LHCN-M2 (cell line): Measurements from ENCODE around the gene LSAMP. TPM values are rescaled to one million over a fixed set of nuclear protein-coding genes. Genes with fewer than 3 reads are reported as not detected.

Source experiments
- DNase-seq: peaks from one replicate; pipeline ENCODE4 v3.0.0-alpha.2; 2012; ENCODE audit warnings: low read depth
- polyA plus RNA-seq: library from polyadenylated mRNA; unstranded; fragments of >200 nt; gene quantifications from one replicate; pipeline ENCODE4 v1.2.1, GENCODE V29; 2012; ENCODE audit warnings: missing spikeins
- total RNA-seq: library from RNA; depleted of rRNA; stranded (reverse); fragments of >200 nt; gene quantifications from 2 replicates; pipeline ENCODE4 v1.2.3, GENCODE V29; 2014; rRNA removed

The LSAMP gene
- total RNA-seq, result under 0.01 TPM in 1 of 2 replicates, not detected in the other
- not detected for polyA plus RNA-seq

DNA sequence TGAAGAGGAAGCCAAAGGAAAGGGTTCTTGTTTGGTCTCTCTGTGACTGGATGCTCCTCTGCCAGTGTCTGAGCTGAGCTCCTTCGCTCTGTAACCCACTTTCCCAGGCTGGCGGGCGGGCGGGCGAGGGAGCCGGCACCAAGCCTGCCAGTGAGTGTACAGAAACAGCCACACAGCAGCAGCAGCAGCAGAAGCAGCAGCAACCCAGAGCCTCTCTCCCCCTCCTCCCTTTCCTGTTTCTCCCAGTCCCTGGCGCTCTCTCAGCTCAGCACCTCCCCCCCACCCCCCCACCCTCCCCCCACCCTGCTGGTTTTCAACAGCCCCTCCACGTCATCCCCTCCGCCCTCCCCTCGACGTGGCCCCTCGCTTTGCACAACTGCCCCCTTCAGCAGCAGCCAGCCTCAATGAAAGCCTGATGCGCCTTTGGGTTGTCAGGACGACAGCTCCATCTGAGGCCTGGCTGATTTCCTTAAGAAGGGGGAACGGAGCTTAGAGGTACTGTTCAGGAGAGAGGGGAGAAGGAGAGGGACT lies at the start of gene LSAMP:
LSAMP (minus strand) TSS at position 177 of the 531 bp plus-strand sequence.
- DNase-seq, result no peak

DNA sequence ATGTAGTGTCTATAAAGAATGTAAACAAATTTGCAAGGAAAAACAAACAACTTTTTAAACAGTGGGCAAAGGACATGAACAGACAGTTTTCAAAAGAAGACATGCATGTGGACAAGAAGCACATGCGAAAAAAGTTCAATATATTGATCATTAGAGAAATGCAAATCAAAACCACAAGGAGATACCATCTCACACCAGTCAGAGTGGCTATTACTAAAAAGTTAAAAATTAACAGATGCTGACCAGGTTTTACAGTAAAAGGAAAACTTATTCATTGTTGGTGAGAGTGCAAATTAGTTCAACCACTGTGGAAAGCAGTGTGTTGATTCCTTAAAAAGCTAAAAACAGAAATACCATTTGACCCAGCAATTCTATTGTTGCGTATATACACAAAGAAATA lies 47.1 kb upstream of the LSAMP start:
- DNase-seq, result no peak

DNA sequence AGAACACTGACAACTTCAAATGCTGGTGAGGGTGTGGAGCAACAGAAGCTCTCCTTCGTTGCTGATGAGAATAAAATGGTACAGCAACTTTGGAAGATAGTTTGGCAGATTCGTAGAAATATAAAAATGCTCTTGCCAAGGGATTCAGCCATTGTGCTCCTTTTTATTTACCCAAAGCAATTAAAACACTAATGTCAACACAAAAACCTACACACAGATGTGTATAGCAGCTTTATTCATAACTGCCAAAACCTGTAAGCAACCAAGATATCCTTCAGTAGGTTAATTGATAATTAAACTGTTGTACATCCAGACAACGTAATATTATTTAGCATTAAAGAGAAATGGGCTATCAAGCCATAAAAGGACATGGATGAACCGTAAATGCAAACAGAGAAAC lies 37.8 kb upstream of the LSAMP start:
- DNase-seq, result no peak

DNA sequence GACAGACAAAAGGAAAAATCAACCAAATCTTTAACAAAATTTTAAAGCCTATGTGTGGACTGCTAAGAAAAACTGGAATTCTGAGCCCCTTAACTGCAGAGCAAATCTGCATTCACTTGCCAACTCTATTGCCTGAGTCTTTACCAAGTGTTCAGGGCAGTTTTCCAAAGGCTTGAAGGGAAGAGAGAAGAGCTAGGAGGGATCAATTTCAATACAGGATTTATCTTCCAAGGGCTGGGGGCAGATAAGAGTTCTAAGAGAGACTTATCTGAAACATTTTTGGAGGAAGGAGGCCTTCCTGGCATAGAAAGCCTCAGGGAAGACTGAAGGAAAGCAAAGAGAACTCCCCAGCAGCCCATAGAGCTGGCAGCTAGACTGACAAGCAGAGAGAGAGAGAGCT lies 31.4 kb upstream of the LSAMP start:
- DNase-seq, result no peak

DNA sequence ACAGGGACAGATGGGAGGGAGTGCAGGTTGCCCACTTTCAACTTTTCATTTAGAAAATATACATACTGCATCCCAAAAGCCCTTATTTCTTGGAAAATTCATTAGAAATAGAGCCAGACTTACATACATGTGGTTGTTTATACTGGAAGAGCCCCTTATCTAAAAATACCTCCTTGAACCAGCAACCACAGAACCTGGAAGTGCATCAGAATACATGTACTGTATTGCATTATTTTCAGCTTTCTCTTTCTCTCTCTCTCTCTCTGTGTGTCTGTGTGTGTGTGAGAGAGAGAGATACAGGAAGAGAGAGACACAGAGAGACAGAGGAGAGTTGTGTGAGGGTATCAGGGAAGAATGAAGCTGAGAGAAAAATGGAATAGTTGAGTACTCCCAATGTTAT lies 29.5 kb upstream of the LSAMP start:
- DNase-seq, result no peak

DNA sequence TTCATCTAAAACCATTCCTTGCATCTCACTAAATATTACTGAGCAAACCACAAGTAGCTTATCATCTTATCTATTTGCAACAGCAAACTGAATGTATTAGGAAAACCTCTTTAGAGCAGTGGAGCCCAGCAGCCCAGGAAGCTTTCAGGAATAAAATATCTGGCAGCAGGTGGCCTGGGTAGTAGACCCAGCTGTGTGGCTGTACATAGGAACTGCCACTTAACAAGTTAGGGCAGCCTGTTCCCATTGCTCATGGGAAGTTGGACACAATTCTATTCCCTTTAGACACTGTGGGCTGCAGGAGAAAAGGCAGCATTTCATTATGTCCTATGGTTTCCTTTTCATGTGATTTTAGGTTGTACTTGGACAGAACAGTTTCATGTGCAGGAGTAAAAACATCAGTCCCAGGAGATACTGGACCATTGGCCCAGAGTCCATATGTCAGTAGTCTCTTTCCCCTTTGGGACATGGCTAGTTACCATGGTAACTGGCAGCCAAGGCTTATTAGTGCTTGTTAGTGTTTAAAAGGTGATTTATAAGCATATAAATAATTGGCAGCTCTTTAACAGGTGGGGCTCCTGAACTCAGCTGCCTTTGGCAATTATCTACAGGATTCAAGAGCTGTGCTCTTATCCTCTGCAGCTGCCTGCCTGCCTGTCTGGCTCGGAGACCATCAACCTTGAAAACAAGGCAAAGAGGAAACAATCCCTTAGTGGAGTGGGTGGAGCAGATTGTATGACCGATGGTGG lies 28.9 kb upstream of the LSAMP start:
- no peak for DNase-seq

DNA sequence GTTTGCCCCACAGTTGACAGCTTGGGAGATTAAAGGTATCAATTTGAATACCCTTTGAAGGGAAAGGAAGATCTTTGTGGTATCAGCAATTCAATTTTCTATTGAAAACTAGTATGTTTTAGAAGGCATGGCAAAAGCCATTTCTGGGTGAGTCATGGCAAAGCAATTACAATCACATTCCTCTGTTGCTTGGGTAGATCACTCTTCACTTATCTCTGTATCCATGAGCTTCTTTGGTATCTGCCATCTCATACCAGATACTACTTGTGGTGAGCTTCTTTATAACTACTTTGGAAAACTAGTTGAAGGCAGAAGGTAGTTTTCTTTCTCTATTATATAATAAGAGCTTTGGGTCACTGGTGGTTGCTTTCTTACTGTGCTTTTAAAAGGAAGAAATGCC lies 28.3 kb upstream of the LSAMP start:
- DNase-seq, result no peak

DNA sequence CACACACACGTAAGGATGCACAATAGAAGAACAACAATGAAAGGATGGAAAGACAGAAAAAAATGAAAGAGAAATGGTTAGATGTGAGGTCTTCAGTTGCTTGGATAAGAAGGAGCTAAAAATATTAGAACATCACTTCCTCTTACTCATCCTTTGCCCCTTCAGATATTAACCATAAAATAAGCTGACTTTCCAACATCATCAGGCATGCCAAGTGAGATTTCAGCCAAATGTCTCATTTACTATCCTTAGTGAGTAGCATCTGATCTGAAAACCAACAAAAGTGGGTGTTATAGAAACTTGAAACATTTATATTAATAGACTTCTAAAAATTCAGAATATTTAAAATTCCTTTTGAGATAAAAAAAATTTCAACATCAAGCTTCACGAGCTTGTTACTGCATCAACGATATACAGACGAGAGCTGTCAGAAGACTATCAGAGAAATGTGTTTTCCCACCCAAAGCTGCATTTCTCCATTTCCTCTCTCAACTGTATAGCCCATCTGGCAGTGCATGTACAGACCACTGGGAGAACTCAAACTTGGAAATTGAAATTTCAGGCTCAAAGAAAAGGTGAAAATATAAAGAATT lies 25.4 kb upstream of the LSAMP start:
- no peak for DNase-seq

DNA sequence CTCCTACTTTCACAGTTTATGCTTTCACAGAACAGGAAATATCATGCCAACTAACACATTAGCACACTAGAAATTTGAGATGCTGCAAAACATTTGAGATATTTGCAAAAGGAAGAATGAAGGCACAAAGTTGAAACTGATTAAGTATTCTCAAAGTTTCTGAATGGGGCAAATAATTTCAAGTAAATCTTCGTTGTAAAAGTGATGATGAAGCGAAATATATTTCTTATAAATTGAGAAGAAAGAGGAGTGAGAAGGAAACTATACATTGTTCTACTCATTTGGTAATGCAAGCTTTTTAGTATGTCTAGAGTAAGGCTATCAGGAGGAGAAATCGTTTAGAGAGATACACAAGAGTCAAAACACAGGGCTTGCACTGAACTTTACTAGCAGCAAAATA lies 24.3 kb upstream of the LSAMP start:
- no peak for DNase-seq

DNA sequence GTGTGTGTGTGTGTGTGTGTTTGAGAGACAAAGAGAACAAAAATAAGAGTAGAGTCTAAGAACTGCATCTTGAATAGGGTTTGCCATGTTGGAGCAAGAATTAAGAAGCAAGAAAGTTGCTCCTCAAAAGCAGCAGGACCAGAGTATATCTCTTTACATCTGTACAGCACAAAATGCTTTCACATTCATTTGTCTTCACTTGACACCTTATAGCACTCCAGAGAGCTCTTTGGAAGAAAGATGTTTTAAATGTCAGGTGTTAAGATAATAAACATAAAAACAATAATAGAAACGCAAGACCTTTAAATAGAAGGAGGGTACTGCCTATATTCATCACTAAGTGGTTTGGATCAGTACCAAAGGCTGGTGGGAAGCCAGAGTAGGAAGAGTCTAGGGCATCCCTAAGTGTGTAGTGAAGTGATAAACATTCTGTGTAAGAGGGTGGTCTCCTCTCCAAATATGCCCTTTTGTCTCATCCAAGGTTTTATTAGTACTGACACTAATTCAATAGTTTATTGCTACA lies 19.1 kb upstream of the LSAMP start:
- no peak for DNase-seq

DNA sequence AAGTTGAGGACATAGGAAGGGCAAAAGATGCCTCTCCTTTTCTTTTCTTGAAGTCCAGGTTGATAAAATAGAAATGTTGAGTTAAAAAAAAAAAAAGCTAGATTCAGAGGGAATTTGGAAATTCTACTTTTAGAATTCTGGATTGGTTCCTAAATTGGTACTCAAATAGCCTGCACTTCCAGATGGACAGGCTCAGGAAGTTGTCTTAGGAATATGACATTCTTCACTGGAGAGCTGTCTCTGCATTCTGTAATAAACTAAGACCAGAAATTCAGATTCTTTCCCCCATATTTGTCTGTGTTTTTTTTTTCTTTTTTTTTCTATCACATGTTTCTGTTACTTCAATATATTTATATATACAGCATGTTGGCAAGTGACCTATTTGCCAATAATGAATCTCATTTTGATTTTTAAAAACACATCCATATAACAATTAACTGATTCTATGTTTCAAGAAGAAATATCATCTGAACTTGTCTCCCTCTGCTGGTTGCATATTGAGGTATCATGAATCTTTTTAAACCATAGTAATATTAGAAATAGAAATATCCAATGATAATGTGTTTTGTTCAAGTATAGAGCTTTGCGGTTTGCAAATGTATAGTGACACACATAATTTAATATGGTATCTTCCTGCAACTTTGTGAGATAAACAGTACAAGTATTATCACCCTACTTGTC lies 8.5 kb upstream of the LSAMP start:
- DNase-seq, result no peak

DNA sequence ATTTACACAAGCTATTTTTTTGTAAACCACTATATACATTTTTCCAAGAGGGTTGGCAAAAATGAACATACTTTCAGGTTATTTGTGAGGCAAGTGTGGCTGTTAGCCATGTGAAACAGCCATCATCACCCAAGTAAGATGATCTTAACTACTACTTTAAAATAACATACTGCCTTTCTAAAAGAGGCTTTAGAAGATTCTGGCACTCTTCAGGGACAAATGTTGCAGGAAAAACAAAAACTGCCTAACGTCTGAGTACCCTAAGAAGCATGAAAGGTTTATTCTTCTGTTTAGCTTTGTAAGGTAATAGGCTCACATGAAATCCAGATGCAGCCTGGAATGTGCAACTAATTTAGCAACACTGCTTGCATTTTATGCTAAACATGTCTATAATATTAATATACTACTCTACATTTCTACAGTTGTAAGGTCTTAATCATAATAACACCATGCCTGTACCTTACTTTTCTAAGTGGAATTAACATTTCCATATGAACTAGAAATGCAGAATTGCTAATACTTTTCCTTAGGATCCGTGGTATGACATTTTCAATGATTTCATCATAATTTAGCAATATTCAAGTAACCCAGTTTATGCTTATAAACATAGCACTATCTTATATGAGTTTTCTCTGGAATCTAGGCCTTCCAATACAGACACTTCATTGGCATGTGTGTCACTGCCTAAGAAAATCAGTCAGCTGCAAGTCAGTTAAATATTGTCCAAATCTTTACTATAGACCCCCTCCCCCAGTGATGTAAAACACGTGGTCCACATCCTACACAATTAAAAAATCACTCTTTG lies 4.5 kb upstream of the LSAMP start:
- DNase-seq, result no peak

DNA sequence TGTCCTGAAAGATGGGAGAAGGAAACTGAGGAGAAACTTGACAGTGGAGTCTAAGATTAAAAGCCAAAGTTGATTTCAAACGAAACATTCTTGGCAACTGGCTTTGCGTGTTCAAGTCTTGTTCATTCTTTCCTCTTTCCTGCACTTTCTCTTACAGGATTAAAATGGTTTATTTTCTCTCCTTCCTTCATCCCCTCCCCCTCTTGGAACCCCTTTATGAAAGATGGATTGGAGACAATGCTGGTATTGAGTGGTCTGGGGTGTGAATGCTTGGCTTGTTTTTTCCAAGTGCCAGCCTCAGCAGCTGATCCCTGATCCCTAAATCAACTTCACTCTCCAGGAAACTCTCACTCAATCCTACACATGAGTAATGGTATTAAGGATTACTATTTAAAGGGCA lies 703 bp upstream of the LSAMP start:
- no peak for DNase-seq

DNA sequence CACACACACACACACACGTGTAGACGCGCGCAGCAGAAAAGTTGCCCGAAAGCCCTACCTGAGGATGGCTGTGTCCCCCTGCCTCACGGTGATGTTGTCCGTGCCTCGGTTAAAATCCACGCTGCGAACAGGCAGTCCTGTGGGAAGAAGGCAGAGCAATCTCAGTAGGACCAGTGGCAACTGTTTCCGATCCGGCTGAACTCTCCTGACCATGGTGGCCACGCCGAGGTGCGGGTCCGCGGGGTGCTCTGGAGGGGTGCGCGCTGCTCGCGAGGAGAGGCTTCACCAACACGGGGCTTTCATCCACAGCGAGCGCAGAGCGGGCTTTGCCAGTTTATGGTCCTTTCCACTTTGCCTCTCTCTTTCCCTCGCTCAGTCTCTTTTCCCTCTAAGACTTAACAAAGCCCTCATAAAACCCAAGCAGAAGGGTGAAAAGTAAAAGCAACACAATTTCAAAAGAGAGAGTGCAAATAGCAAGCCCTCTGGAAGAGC lies 422 bp downstream of the LSAMP start:
- no peak for DNase-seq

DNA sequence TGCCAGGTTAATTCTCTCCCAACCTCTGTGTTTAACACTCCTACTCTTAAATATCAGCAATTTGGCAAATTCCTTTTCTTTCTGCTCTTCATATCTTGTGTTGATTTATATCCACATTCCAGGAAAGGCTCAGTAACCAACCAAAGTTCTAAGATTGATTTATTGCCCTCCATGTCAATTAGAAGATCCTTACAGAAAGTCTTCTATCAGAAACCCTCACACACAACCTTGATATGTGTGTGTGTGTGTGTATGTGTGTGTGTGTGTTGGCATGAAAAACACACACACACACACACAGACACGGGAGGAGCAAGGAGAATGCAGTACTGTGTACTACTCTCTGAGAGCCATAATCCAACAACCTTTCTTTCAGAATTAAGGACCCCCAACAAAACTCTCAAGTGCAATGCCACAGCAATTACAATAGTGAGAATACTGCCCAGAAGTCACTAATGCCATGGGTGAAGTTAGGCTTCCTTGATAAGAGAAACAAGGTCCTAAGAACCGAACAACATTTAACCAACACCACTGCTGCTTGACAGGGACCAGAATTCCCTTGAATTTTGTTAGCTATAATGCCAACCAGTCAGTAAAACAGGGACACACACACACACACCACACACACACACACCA lies 1.1 kb downstream of the LSAMP start:
- no peak for DNase-seq

DNA sequence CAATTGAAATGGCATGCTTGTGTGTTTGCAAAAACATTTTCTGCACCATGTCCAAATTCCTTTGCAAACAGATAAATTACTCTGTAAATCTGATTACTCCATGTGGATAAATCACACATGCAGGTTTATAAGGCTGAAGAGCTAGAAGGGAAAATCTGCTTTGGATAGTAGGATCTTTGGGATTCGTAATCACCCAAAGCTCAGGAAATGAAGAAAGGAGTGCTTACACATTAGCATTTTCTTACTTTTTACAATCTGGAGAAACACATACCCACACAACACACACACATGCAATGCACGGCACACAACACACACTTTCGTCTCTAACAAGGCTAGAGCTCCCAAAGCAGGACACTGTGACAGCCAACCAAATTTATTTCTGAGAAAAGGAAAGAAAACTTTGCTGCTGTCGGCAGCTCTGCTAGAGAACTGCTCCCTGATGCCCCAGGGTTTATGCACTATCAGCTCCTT lies 2.1 kb downstream of the LSAMP start:
- no peak for DNase-seq

DNA sequence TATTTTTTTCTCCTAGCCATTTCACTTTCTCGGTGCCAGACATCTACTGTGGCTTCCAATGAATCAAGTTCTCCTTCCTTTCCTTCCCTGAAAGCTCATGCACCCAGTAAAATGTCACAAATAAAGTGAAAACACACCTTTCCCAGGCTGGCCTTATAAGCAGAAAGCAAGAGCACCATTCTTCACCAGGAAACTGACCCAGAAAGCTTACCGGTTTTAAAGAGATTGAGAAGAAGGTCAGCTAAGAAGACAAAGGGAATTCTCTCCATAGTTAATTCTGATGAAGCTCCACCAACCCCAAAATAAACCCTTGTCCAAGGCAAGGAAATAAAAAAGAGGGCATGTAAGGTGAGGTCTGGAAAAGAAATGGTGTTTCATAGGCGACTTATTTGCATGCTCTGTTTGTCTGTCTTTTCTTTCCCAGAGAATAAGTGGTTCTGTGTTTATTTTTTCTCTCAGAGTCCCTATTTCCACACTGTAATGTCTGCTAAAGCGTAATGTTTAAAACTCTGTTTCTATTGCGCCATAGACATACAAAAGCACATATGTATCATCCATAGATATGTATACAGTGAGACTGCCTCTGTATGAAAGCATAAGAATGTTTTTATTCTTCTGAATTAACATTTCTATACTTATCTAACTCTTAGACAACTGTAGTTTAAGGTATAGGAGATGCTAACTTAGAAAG lies 2.8 kb downstream of the LSAMP start:
- DNase-seq, result no peak

DNA sequence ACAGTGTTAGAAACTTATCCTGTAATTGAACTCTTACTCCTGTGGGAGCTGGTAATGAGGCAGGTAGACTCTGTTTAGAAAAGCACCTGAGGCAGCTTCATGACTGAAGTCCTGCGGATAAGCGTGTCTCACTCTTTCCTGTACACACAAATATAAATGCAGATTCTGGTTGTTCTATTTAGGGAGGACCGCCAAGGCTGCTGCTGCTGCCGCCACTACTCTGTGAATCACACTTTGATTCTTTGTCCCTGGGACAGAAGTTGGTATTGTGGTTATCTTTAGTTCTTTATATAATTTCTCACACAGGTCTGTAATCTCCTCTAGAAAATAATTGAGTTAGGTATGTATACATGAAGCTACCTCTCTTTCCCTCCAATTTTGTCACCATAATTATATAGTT lies 3.6 kb downstream of the LSAMP start:
- no peak for DNase-seq

DNA sequence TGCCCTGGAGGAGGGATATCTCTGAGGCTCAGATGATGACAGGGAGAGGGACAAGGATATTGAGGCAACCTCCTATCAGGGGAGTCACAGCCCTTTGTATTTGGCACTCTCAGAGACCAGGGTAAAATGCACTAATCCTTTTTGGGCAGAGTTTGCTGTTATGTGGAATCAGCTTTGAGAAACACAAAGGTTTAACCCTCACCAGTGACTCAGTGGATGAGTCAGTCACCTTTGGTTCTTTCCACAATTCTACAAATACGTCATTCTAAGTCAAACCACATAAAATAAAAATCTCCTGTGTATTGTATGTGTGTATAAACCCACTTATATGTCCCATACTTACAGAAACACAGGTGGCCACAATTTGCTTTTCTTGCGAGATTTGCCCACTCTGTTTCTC lies 5.1 kb downstream of the LSAMP start:
- peak; percentile 2 for DNase-seq

DNA sequence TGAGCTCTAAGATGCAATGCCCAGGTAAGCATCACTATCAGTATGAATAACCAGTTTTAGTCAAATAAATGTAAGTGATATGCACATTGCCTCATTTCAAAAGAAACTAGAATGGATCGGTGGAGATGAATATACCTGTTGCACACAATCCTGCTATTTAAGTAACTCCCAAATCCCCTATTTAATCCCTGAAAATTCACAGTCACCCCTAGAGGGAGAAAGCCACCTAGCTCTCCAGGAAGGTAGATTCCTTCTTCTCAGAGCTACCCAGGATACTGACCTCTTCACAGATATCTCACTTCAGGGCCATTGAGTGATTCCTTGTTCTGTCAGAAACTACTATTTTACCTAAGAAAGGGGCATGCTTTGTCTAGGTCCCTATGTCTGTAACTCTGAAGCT lies 11.7 kb downstream of the LSAMP start:
- DNase-seq, result no peak
